Spinal cord (tissue), 10 donors: ENCODE measurements around the gene ZNF680. TPM values are rescaled to one million over a fixed set of nuclear protein-coding genes. Genes with fewer than 3 reads are reported as not detected.

Experiments
- DNase-seq, 6 donors: peaks; one replicate each; pipeline versions ENCODE4 v3.0.0 to v3.0.0-alpha.2; 2013 to 2015; ENCODE audit warnings: low spot score in 6 of 6, low read depth in 4 of 6
- H3K27ac ChIP-seq: one replicate; pipeline ENCODE4 v1.5.1; 2013; ENCODE audit warnings: low read depth, low read length, control low read depth
- H3K27me3 ChIP-seq: one replicate; pipeline ENCODE4 v1.6.1; 2013; ENCODE audit warnings: low read length; ENCODE audit not compliant: control insufficient read depth, insufficient read depth
- H3K36me3 ChIP-seq: one replicate; pipeline ENCODE4 v1.6.1; 2013; ENCODE audit warnings: low read length; ENCODE audit not compliant: control insufficient read depth, insufficient read depth
- H3K4me1 ChIP-seq: one replicate; pipeline ENCODE4 v1.6.1; 2013; ENCODE audit warnings: low read length; ENCODE audit not compliant: control insufficient read depth, insufficient read depth
- H3K4me3 ChIP-seq: one replicate; pipeline ENCODE4 v1.5.1; 2013; ENCODE audit warnings: low read depth, low read length, control low read depth
- H3K9me3 ChIP-seq: one replicate; pipeline ENCODE4 v1.6.1; 2013; ENCODE audit warnings: low read length; ENCODE audit not compliant: control insufficient read depth, insufficient read depth
- WGBS: methylation state at CpG from one replicate; pipeline ENCODE4 v1.1.5; 2013; ENCODE audit warnings: missing lambda C conversion rate; ENCODE audit not compliant: insufficient coverage; 5-methylcytosine and 5-hydroxymethylcytosine counted together
- long read RNA-seq, 4 donors: transcript quantifications; one replicate each; lab custom pipeline, GENCODE V29; 2026
- polyA plus RNA-seq, 2 donors: library from polyadenylated mRNA; unstranded; fragments of 120-200 nt; gene quantifications; one replicate each; pipeline ENCODE4 v1.2.1, GENCODE V29; 2013; ENCODE audit not compliant: insufficient read length in 2 of 2
- total RNA-seq, 2 donors: library from RNA; depleted of rRNA in 1 of 2; stranded (reverse); fragments of 120-200 nt in 1 of 2; fragments of >200 nt in 1 of 2; gene quantifications; one replicate each; pipeline versions ENCODE4 v1.2.3 to v1.2.4, GENCODE V29; 2013 to 2014
- donor health status: healthy.

ZNF680 gene
- total RNA-seq (10 to 100 TPM; 19.5 to 54.6 TPM), polyA plus RNA-seq (10 to 100 TPM; 16.8 to 17.8 TPM)
- long read RNA-seq, donor 1, partial matches to known transcripts, result 26 of 27 reads
- long read RNA-seq, donor 1, other reads (novel, unspliced or antisense), result 0 of 27 reads
- long read RNA-seq, donor 2, partial matches to known transcripts, result 0 of 1 reads
- long read RNA-seq, donor 2, other reads (novel, unspliced or antisense), result 0 of 1 reads
- long read RNA-seq, donor 3, partial matches to known transcripts, result 0 of 2 reads
- long read RNA-seq, donor 3, other reads (novel, unspliced or antisense), result 0 of 2 reads
- long read RNA-seq, donor 4, partial matches to known transcripts, result 33 of 35 reads
- long read RNA-seq, donor 4, other reads (novel, unspliced or antisense), result 0 of 35 reads

GRCh38 chr7:64562626-64563278 is at the start of gene ZNF680:
ZNF680 (minus strand) TSS chr7:64563071; CDS start chr7:64562954, 117 bp downstream.
- H3K27ac ChIP-seq, result peak within 1 kb of the TSS; percentile 81
- DNase-seq, result peak; percentile 81 to 99 (median 91)
- H3K4me1 ChIP-seq, result no peaks in the 10 kb centered on the region
- H3K9me3 ChIP-seq, result no peaks in the 10 kb centered on the region
- H3K36me3 ChIP-seq, result no peaks in the 10 kb centered on the region
- H3K4me3 ChIP-seq, result peak within 1 kb of the TSS; percentile 83
- no peaks in the 10 kb centered on the region for H3K27me3 ChIP-seq
- WGBS, result under 1% methylated on average over 33 of the region's 33 CpGs

- no peaks in the 10 kb centered on the region for H3K36me3 ChIP-seq
- no peaks in the 10 kb centered on the region for H3K27me3 ChIP-seq
- WGBS, result 62% methylated on average over 3 of the region's 4 CpGs
- DNase-seq, result no peak
- H3K4me1 ChIP-seq, result no peaks in the 10 kb centered on the region
- H3K9me3 ChIP-seq, result no peaks in the 10 kb centered on the region
- no peak overlapping the region for H3K4me3 ChIP-seq
- no peak overlapping the region for H3K27ac ChIP-seq
Measured at GRCh38 chr7:64612452-64612851, 49.6 kb upstream of the ZNF680 start.

GRCh38 chr7:64611717-64612116 is 48.8 kb upstream of the ZNF680 start:
- no peaks in the 10 kb centered on the region for H3K27me3 ChIP-seq
- no peaks in the 10 kb centered on the region for H3K36me3 ChIP-seq
- no CpG with 5 or more reads among the region's 1 CpG for WGBS
- no peak overlapping the region for H3K4me3 ChIP-seq
- no peaks in the 10 kb centered on the region for H3K4me1 ChIP-seq
- H3K27ac ChIP-seq, result no peak overlapping the region
- no peaks in the 10 kb centered on the region for H3K9me3 ChIP-seq
- DNase-seq, result no peak

GRCh38 chr7:64610997-64611396 is 48.1 kb upstream of the ZNF680 start:
- H3K27ac ChIP-seq, result no peak overlapping the region
- no peak overlapping the region for H3K4me3 ChIP-seq
- no peaks in the 10 kb centered on the region for H3K36me3 ChIP-seq
- H3K9me3 ChIP-seq, result no peaks in the 10 kb centered on the region
- H3K4me1 ChIP-seq, result no peaks in the 10 kb centered on the region
- DNase-seq, result no peak
- no peaks in the 10 kb centered on the region for H3K27me3 ChIP-seq
- 93% methylated on average over 2 of the region's 4 CpGs for WGBS

GRCh38 chr7:64608116-64608910 is 45.4 kb upstream of the ZNF680 start:
- no peak for DNase-seq
- Histone ChIP-seq H3K27ac (no peak overlapping the region), H3K4me1 (no peaks in the 10 kb centered on the region), H3K27me3 (no peaks in the 10 kb centered on the region), H3K4me3 (no peak overlapping the region), H3K9me3 (no peaks in the 10 kb centered on the region), H3K36me3 (no peaks in the 10 kb centered on the region)
- WGBS, result 91% methylated on average over 4 of the region's 6 CpGs

GRCh38 chr7:64606385-64606784 is 43.5 kb upstream of the ZNF680 start:
- Histone ChIP-seq H3K4me3 (no peak overlapping the region), H3K27me3 (no peaks in the 10 kb centered on the region), H3K27ac (no peak overlapping the region), H3K9me3 (no peaks in the 10 kb centered on the region), H3K36me3 (no peaks in the 10 kb centered on the region), H3K4me1 (no peaks in the 10 kb centered on the region)
- DNase-seq, result no peak

- Histone ChIP-seq H3K27me3 (no peaks in the 10 kb centered on the region), H3K27ac (no peak overlapping the region), H3K36me3 (no peaks in the 10 kb centered on the region), H3K9me3 (no peaks in the 10 kb centered on the region), H3K4me3 (no peak overlapping the region), H3K4me1 (no peaks in the 10 kb centered on the region)
- DNase-seq, result no peak
- WGBS, result 83% methylated on average over 1 of the region's 1 CpG
Measured at GRCh38 chr7:64603271-64603670, 40.4 kb upstream of the ZNF680 start.

GRCh38 chr7:64602518-64602917 is 39.6 kb upstream of the ZNF680 start:
- Histone ChIP-seq H3K27ac (no peak overlapping the region), H3K9me3 (no peaks in the 10 kb centered on the region), H3K36me3 (no peaks in the 10 kb centered on the region), H3K4me3 (no peak overlapping the region), H3K4me1 (no peaks in the 10 kb centered on the region), H3K27me3 (no peaks in the 10 kb centered on the region)
- 86% methylated on average over 1 of the region's 2 CpGs for WGBS
- DNase-seq, result no peak

GRCh38 chr7:64602086-64602485 is 39.2 kb upstream of the ZNF680 start:
- Histone ChIP-seq H3K36me3 (no peaks in the 10 kb centered on the region), H3K9me3 (no peaks in the 10 kb centered on the region), H3K4me3 (no peak overlapping the region), H3K27ac (no peak overlapping the region), H3K27me3 (no peaks in the 10 kb centered on the region), H3K4me1 (no peaks in the 10 kb centered on the region)
- WGBS, result 82% methylated on average over 2 of the region's 3 CpGs
- DNase-seq, result no peak
